Common myeloid progenitor, CD34-positive (primary cell): Measurements from ENCODE around the gene PRKCE.

Source experiments
- CTCF ChIA-PET: fragments of 350-600 bp; sonication (Branson Sonifier 250); formaldehyde crosslinking; loops from one replicate; lab custom pipeline; 2021; ENCODE audit warnings: antibody characterized with exemption; lab: Charles Lee
- POLR2A ChIA-PET: fragments of 350-600 bp; sonication (Branson Sonifier 250); formaldehyde crosslinking; loops from one replicate; lab custom pipeline; 2021; ENCODE audit warnings: antibody characterized with exemption; lab: Charles Lee
- DNase-seq, 3 donors: peaks; one replicate each; pipeline versions ENCODE4 v3.0.0 to v3.0.0-alpha.2; 2013
- H3K27ac ChIP-seq, 2 experiments: 1 replicate in 1 of 2; 2 replicates in 1 of 2; pipeline ENCODE4 v1.7.0; 2013; ENCODE audit warnings: inconsistent platforms in 2 of 2, low read length in 2 of 2, mild to moderate bottlenecking in 2 of 2, low read depth in 1 of 2, moderate library complexity in 1 of 2; ENCODE audit not compliant: severe bottlenecking in 2 of 2, insufficient read depth in 1 of 2, poor library complexity in 1 of 2
- H3K27me3 ChIP-seq, 5 experiments: replicated peaks in 2 of 5; 1 replicate in 3 of 5; 2 replicates in 2 of 5; pipeline versions ENCODE4 v1.6.1 to v1.7.0; 2013; ENCODE audit warnings: low read length in 4 of 5, mild to moderate bottlenecking in 2 of 5, moderate library complexity in 2 of 5, inconsistent platforms in 1 of 5; ENCODE audit not compliant: insufficient read depth in 5 of 5, control insufficient read depth in 4 of 5
- H3K36me3 ChIP-seq, 4 experiments: 1 replicate in 2 of 4; 2 replicates in 2 of 4; pipeline versions ENCODE4 v1.6.1 to v1.7.0; 2013; ENCODE audit warnings: low read length in 3 of 4, control low read depth in 1 of 4, mild to moderate bottlenecking in 1 of 4; ENCODE audit not compliant: control insufficient read depth in 4 of 4, insufficient read depth in 4 of 4
- H3K4me1 ChIP-seq, 4 experiments: 1 replicate in 3 of 4; 2 replicates in 1 of 4; pipeline versions ENCODE4 v1.6.1 to v1.7.1; 2013; ENCODE audit warnings: low read length in 3 of 4, mild to moderate bottlenecking in 3 of 4, control low read depth in 1 of 4, inconsistent platforms in 1 of 4, moderate library complexity in 1 of 4; ENCODE audit not compliant: control insufficient read depth in 4 of 4, insufficient read depth in 4 of 4; ENCODE audit errors: control extremely low read depth in 1 of 4
- H3K4me3 ChIP-seq, 7 experiments: 1 replicate in 4 of 7; 2 replicates in 3 of 7; pipeline versions ENCODE4 v1.5.1 to v1.7.0; 2013; ENCODE audit warnings: mild to moderate bottlenecking in 7 of 7, low read length in 6 of 7, moderate library complexity in 6 of 7, inconsistent platforms in 2 of 7, low read depth in 2 of 7, control low read depth in 1 of 7; ENCODE audit not compliant: insufficient read depth in 4 of 7, control insufficient read depth in 1 of 7; ENCODE audit errors: extremely low read depth in 1 of 7
- H3K9me3 ChIP-seq, 5 experiments: 1 replicate in 4 of 5; 2 replicates in 1 of 5; pipeline versions ENCODE4 v1.6.1 to v1.7.1; 2013; ENCODE audit warnings: low read length in 4 of 5, mild to moderate bottlenecking in 2 of 5, inconsistent platforms in 1 of 5, low read depth in 1 of 5, moderate library complexity in 1 of 5; ENCODE audit not compliant: control insufficient read depth in 4 of 5, insufficient read depth in 2 of 5; ENCODE audit errors: control extremely low read depth in 1 of 5
- WGBS: methylation state at CpG from one replicate; pipeline ENCODE4 v1.1.5; 2013; ENCODE audit not compliant: insufficient coverage; 5-methylcytosine and 5-hydroxymethylcytosine counted together

PRKCE gene

GRCh38 chr2:46142546-46143428 is 491.3 kb downstream of the PRKCE start:
- POLR2A ChIA-PET: no interaction called here
- CTCF ChIA-PET: interaction anchor here (0.6 kb wide), 1 partner anchor 1097 kb away, joined by 3 read pairs; no protein-coding TSS in a partner anchor
- no peak for DNase-seq
- no peak overlapping the region for H3K27ac ChIP-seq
- peaks cover 4 to 6% (median 5%) of the 10 kb centered on the region in 4 experiments for H3K36me3 ChIP-seq
- peaks cover 0 to 7% (median 2%) of the 10 kb centered on the region in 4 experiments for H3K4me1 ChIP-seq
- H3K4me3 ChIP-seq: no peak overlapping the region
- H3K27me3 ChIP-seq: no peaks in the 10 kb centered on the region
- H3K9me3 ChIP-seq: no peaks in the 10 kb centered on the region
- 100% methylated on average over 2 of the region's 5 CpGs for WGBS

- 99% methylated on average over 7 of the region's 9 CpGs for WGBS
- ChIA-PET POLR2A (no interaction called here), CTCF (no interaction called here)
- Histone ChIP-seq H3K9me3 (no peaks in the 10 kb centered on the region), H3K27me3 (no peaks in the 10 kb centered on the region), H3K4me1 (peaks cover 0 to 7% (median 2%) of the 10 kb centered on the region in 4 experiments), H3K27ac (no peak overlapping the region), H3K36me3 (peaks cover 4 to 6% (median 6%) of the 10 kb centered on the region in 4 experiments), H3K4me3 (no peak overlapping the region)
- DNase-seq: no peak
Observed at GRCh38 chr2:46143429-46144132, 492.1 kb downstream of the PRKCE start.

- Histone ChIP-seq H3K4me3 (no peak overlapping the region), H3K9me3 (no peaks in the 10 kb centered on the region), H3K4me1 (peaks cover 0 to 7% (median 2%) of the 10 kb centered on the region in 4 experiments), H3K36me3 (peaks cover 4 to 6% (median 6%) of the 10 kb centered on the region in 4 experiments), H3K27me3 (no peaks in the 10 kb centered on the region), H3K27ac (no peak overlapping the region)
- CTCF ChIA-PET: interaction anchor here (0.7 kb wide), 1 partner anchor 28 kb away, joined by 3 read pairs; no protein-coding TSS in a partner anchor
- POLR2A ChIA-PET: no interaction called here
- DNase-seq: peak; percentile 33 to 57 (median 40)
- WGBS: 93% methylated on average over 5 of the region's 6 CpGs
Observed at GRCh38 chr2:46144133-46144800, 492.8 kb downstream of the PRKCE start.

- Histone ChIP-seq H3K4me1 (peaks cover 0 to 7% (median 2%) of the 10 kb centered on the region in 4 experiments), H3K27ac (no peak overlapping the region), H3K9me3 (no peaks in the 10 kb centered on the region), H3K27me3 (no peaks in the 10 kb centered on the region), H3K36me3 (peaks cover 4 to 6% (median 6%) of the 10 kb centered on the region in 4 experiments), H3K4me3 (no peak overlapping the region)
- 100% methylated on average over 5 of the region's 5 CpGs for WGBS
- POLR2A ChIA-PET: no interaction called here
- DNase-seq: no peak
- CTCF ChIA-PET: interaction anchor here (0.7 kb wide), 1 partner anchor 29 kb away, joined by 3 read pairs; no protein-coding TSS in a partner anchor
Observed at GRCh38 chr2:46145017-46145416, 493.5 kb downstream of the PRKCE start.

- CTCF ChIA-PET: no interaction called here
Observed at GRCh38 chr2:46145840-46146239, 494.4 kb downstream of the PRKCE start.

GRCh38 chr2:46146866-46147502 is 495.5 kb downstream of the PRKCE start:
- WGBS: 100% methylated on average over 3 of the region's 4 CpGs
- Histone ChIP-seq H3K9me3 (no peaks in the 10 kb centered on the region), H3K27ac (no peak overlapping the region), H3K36me3 (peaks cover 4 to 15% (median 7%) of the 10 kb centered on the region in 4 experiments), H3K4me1 (peaks cover 0 to 7% (median 2%) of the 10 kb centered on the region in 4 experiments), H3K27me3 (no peaks in the 10 kb centered on the region), H3K4me3 (no peak overlapping the region)
- DNase-seq: no peak
- CTCF ChIA-PET: no interaction called here
- POLR2A ChIA-PET: no interaction called here

More at GRCh38 chr2:46145840-46146239, 494.4 kb downstream of the PRKCE start:
- H3K9me3 ChIP-seq: no peaks in the 10 kb centered on the region
- H3K4me1 ChIP-seq: peaks cover 0 to 7% (median 2%) of the 10 kb centered on the region in 4 experiments
- H3K4me3 ChIP-seq: no peak overlapping the region
- no peak for DNase-seq
- no peak overlapping the region for H3K27ac ChIP-seq
- POLR2A ChIA-PET: no interaction called here
- peaks cover 4 to 8% (median 6%) of the 10 kb centered on the region in 4 experiments for H3K36me3 ChIP-seq
- H3K27me3 ChIP-seq: no peaks in the 10 kb centered on the region
